IMR-90 (cell line): ENCODE measurements around the gene HSD17B3. TPM values are rescaled to one million over a fixed set of nuclear protein-coding genes. Genes with fewer than 3 reads are reported as not detected.

Experiments
- ATAC-seq: fragments of 200-7000 bp; cut with Tn5 transposase; 2 replicates; pipeline ENCODE4 v1.9.1; 2020; ENCODE audit warnings: low read depth, mild to moderate bottlenecking, moderate library complexity
- BruUV-seq: library from RNA; stranded (reverse); fragments of 400-500 nt; replicated peaks from 2 replicates; lab custom pipeline; 2021; lab: Mats Ljungman, UMichigan
- CTCF ChIA-PET: fragments of 300-600 bp; formaldehyde crosslinking; extraction: SDS; loops from one replicate; lab custom pipeline; 2021; ENCODE audit warnings: antibody characterized with exemption; lab: Yijun Ruan, JAX
- POLR2A ChIA-PET: fragments of 300-600 bp; sonication (Branson Sonifier 250); formaldehyde crosslinking; loops from one replicate; lab custom pipeline; 2022; ENCODE audit warnings: antibody characterized with exemption; ENCODE audit not compliant: unreplicated experiment; lab: Charles Lee
- DNase-seq: peaks from one replicate; pipeline ENCODE4 v3.0.0; 2013
- H2AFZ ChIP-seq: replicated peaks from 2 replicates; pipeline ENCODE3; 2013; ENCODE audit warnings: low read length, mild to moderate bottlenecking; ENCODE audit not compliant: poor library complexity
- H2AK5ac ChIP-seq: 2 replicates; pipeline ENCODE4 v1.6.1; 2013; ENCODE audit warnings: low read depth, low read length, inconsistent platforms
- H2AK9ac ChIP-seq: replicated peaks from 2 replicates; pipeline ENCODE3; 2013; ENCODE audit warnings: mild to moderate bottlenecking, low read depth, low read length, moderate library complexity; ENCODE audit not compliant: poor library complexity
- H2BK120ac ChIP-seq: 2 replicates; pipeline ENCODE4 v1.6.1; 2013; ENCODE audit warnings: low read depth, low read length, inconsistent platforms
- H2BK15ac ChIP-seq: 3 replicates; pipeline ENCODE4 v1.6.1; 2013; ENCODE audit warnings: low read depth, low read length, inconsistent platforms
- H2BK20ac ChIP-seq: 2 replicates; pipeline ENCODE4 v1.6.1; 2013; ENCODE audit warnings: low read depth, mild to moderate bottlenecking, inconsistent platforms, low read length, moderate library complexity
- H2BK5ac ChIP-seq: 2 replicates; pipeline ENCODE4 v1.6.1; 2013; ENCODE audit warnings: mild to moderate bottlenecking, low read depth, low read length, inconsistent platforms; ENCODE audit not compliant: poor library complexity, severe bottlenecking
- H3K14ac ChIP-seq: replicated peaks from 2 replicates; pipeline ENCODE4 v1.6.1; 2013; ENCODE audit warnings: low read depth, low read length, inconsistent platforms
- H3K18ac ChIP-seq: 2 replicates; pipeline ENCODE4 v1.6.1; 2013; ENCODE audit warnings: low read depth, low read length, control low read depth
- H3K23ac ChIP-seq: 2 replicates; pipeline ENCODE4 v1.6.1; 2013; ENCODE audit warnings: low read depth, low read length, inconsistent platforms
- H3K27ac ChIP-seq: 2 replicates; pipeline ENCODE4 v1.5.1; 2013; ENCODE audit warnings: mild to moderate bottlenecking, control low read depth, low read length; ENCODE audit not compliant: insufficient read depth
- H3K27me3 ChIP-seq: 2 replicates; pipeline ENCODE4 v1.6.1; 2013; ENCODE audit warnings: low read length; ENCODE audit not compliant: control insufficient read depth, insufficient read depth
- H3K36me3 ChIP-seq: 2 replicates; pipeline ENCODE4 v1.6.1; 2013; ENCODE audit warnings: low read length, mixed read lengths; ENCODE audit not compliant: control insufficient read depth, insufficient read depth
- H3K4ac ChIP-seq: 2 replicates; pipeline ENCODE4 v1.6.1; 2013; ENCODE audit warnings: low read depth, low read length, inconsistent platforms
- H3K4me1 ChIP-seq: 2 replicates; pipeline ENCODE4 v1.6.1; 2013; ENCODE audit warnings: low read length, mixed read lengths; ENCODE audit not compliant: control insufficient read depth, insufficient read depth
- H3K4me2 ChIP-seq: 2 replicates; pipeline ENCODE4 v1.6.1; 2013; ENCODE audit warnings: low read depth, mild to moderate bottlenecking, control low read depth, low read length, moderate library complexity
- H3K4me3 ChIP-seq: 2 replicates; pipeline ENCODE4 v1.5.1; 2013; ENCODE audit warnings: low read depth, mild to moderate bottlenecking, control low read depth, low read length, moderate library complexity; ENCODE audit not compliant: insufficient read depth
- H3K56ac ChIP-seq: 2 replicates; pipeline ENCODE4 v1.6.1; 2013; ENCODE audit warnings: low read length, inconsistent platforms; ENCODE audit not compliant: insufficient read depth; ENCODE audit errors: extremely low read depth
- H3K79me1 ChIP-seq, 2 experiments: 2 replicates each; pipeline ENCODE4 v1.6.1; 2013; ENCODE audit warnings: low read length in 2 of 2, inconsistent platforms in 1 of 2, low read depth in 1 of 2
- H3K9ac ChIP-seq: 2 replicates; pipeline ENCODE4 v1.6.1; 2013; ENCODE audit warnings: low read depth, low read length, control low read depth
- H3K9me1 ChIP-seq: 2 replicates; pipeline ENCODE4 v1.6.1; 2013; ENCODE audit warnings: low read length, inconsistent platforms; ENCODE audit not compliant: insufficient read depth
- H3K9me3 ChIP-seq: 2 replicates; pipeline ENCODE4 v1.6.1; 2013; ENCODE audit warnings: low read length; ENCODE audit not compliant: control insufficient read depth, insufficient read depth
- H4K20me1 ChIP-seq: 2 replicates; pipeline ENCODE4 v1.6.1; 2013; ENCODE audit warnings: low read length, inconsistent platforms; ENCODE audit not compliant: insufficient read depth
- H4K5ac ChIP-seq: 2 replicates; pipeline ENCODE4 v1.6.1; 2013; ENCODE audit warnings: mild to moderate bottlenecking, low read depth, low read length, control low read depth
- H4K8ac ChIP-seq, 2 experiments: 2 replicates each; pipeline ENCODE4 v1.6.1; 2013; ENCODE audit warnings: low read depth in 2 of 2, low read length in 2 of 2, control low read depth in 1 of 2, inconsistent platforms in 1 of 2
- H4K91ac ChIP-seq: 2 replicates; pipeline ENCODE4 v1.6.1; 2013; ENCODE audit warnings: low read depth, low read length, inconsistent platforms; ENCODE audit not compliant: insufficient read depth
- BHLHE40 ChIP-seq: fragments of 150-350 bp; IDR thresholded peaks from 2 replicates; pipeline ENCODE4 v1.6.1; 2016; ENCODE audit warnings: mild to moderate bottlenecking, low read depth, low read length
- CEBPB ChIP-seq: IDR thresholded peaks from 2 replicates; pipeline ENCODE4 v1.6.1; 2012; ENCODE audit warnings: low read depth, low read length, improper control_type of control experiment
- CHD1 ChIP-seq: IDR thresholded peaks from 2 replicates; pipeline ENCODE4 v1.6.1; 2012; ENCODE audit warnings: low read depth, low read length, improper control_type of control experiment
- ELK1 ChIP-seq: fragments of 150-350 bp; IDR thresholded peaks from 2 replicates; pipeline ENCODE4 v1.6.1; 2016; ENCODE audit warnings: low read depth, mild to moderate bottlenecking, low read length, moderate library complexity, borderline replicate concordance
- FOS ChIP-seq: fragments of 150-350 bp; IDR thresholded peaks from 2 replicates; pipeline ENCODE4 v1.6.1; 2016; ENCODE audit warnings: low read depth, low read length
- MAFK ChIP-seq: IDR thresholded peaks from 2 replicates; pipeline ENCODE4 v1.6.1; 2012; ENCODE audit warnings: low read depth, low read length, improper control_type of control experiment
- MAZ ChIP-seq: IDR thresholded peaks from 2 replicates; pipeline ENCODE4 v1.6.1; 2012; ENCODE audit warnings: low read depth, mild to moderate bottlenecking, low read length, improper control_type of control experiment, moderate library complexity, borderline replicate concordance
- MXI1 ChIP-seq: IDR thresholded peaks from 2 replicates; pipeline ENCODE4 v1.6.1; 2012; ENCODE audit warnings: low read depth, mild to moderate bottlenecking, low read length, moderate library complexity, borderline replicate concordance
- NFE2L2 ChIP-seq: fragments of 150-350 bp; IDR thresholded peaks from 2 replicates; pipeline ENCODE4 v1.6.1; 2016; ENCODE audit warnings: low read depth, mild to moderate bottlenecking, low read length
- POLR2A ChIP-seq: IDR thresholded peaks from 2 replicates; pipeline ENCODE4 v1.6.1; 2012; ENCODE audit warnings: mild to moderate bottlenecking, low read depth, low read length
- RAD21 ChIP-seq: IDR thresholded peaks from 2 replicates; pipeline ENCODE4 v1.6.1; 2012; ENCODE audit warnings: low read length, improper control_type of control experiment
- RCOR1 ChIP-seq: IDR thresholded peaks from 2 replicates; pipeline ENCODE4 v1.6.1; 2012; ENCODE audit warnings: mild to moderate bottlenecking, low read length, improper control_type of control experiment; ENCODE audit not compliant: insufficient replicate concordance
- RFX5 ChIP-seq: IDR thresholded peaks from 2 replicates; pipeline ENCODE4 v1.8.0; 2012; ENCODE audit warnings: low read depth, mild to moderate bottlenecking, low read length, moderate library complexity
- SMC3 ChIP-seq: fragments of 150-350 bp; IDR thresholded peaks from 2 replicates; pipeline ENCODE4 v1.6.1; 2016; ENCODE audit warnings: low read depth, mild to moderate bottlenecking, antibody characterized with exemption, low read length, moderate library complexity
- WGBS, 2 experiments: methylation state at CpG; one replicate each; pipeline versions ENCODE4 v1.1.5 to v1.1.7; 2013; ENCODE audit warnings: missing lambda C conversion rate in 2 of 2; ENCODE audit not compliant: insufficient read length in 1 of 2; ENCODE audit errors: extremely low coverage in 2 of 2; 5-methylcytosine and 5-hydroxymethylcytosine counted together
- dilution Hi-C: fragments of 300-500 bp; cut with HindIII; formaldehyde crosslinking; loops from one replicate; pipeline ENCODE4 v1.14.3; 2018; ENCODE audit warnings: low sequenced_read_pairs; ENCODE audit not compliant: unreplicated experiment
- in situ Hi-C: fragments of 300-500 bp; cut with MboI; formaldehyde crosslinking; loops from 3 replicates; pipeline ENCODE4 v1.14.3; 2019; ENCODE audit warnings: low sequenced_read_pairs, inconsistent platforms, mixed read lengths
- intact Hi-C: fragments of 100-400 bp; cut with micrococcal nuclease; formaldehyde crosslinking; loops from 2 replicates; pipeline ENCODE4 v1.10.0; 2022
- polyA plus RNA-seq, 3 experiments: library from polyadenylated mRNA; depleted of rRNA; stranded (reverse); fragments of >200 nt; gene quantifications; 2 replicates each; pipeline ENCODE4 v1.2.3, GENCODE V29; 2012; ENCODE audit warnings: low replicate concordance in 1 of 3
- total RNA-seq: library from RNA; depleted of rRNA; stranded (reverse); fragments of >200 nt; gene quantifications from 2 replicates; pipeline ENCODE4 v1.2.3, GENCODE V29; 2012
- TF ChIP-seq, protein P1 (sequence below): conservative IDR thresholded peaks from 2 replicates; pipeline ENCODE4 v1.5.1; 2012; ENCODE audit warnings: mild to moderate bottlenecking, low read depth, low read length, improper control_type of control experiment
- TF ChIP-seq, protein P2 (sequence below): fragments of 150-350 bp; IDR thresholded peaks from 2 replicates; pipeline ENCODE4 v1.6.1; 2017; ENCODE audit warnings: mild to moderate bottlenecking, antibody characterized with exemption, low read length, low read depth

Gene HSD17B3
- total and polyA plus RNA-seq, 2 of the 4 experiments (the other 2 are of a cell fraction): 0.18 TPM; not detected in 1

DNA sequence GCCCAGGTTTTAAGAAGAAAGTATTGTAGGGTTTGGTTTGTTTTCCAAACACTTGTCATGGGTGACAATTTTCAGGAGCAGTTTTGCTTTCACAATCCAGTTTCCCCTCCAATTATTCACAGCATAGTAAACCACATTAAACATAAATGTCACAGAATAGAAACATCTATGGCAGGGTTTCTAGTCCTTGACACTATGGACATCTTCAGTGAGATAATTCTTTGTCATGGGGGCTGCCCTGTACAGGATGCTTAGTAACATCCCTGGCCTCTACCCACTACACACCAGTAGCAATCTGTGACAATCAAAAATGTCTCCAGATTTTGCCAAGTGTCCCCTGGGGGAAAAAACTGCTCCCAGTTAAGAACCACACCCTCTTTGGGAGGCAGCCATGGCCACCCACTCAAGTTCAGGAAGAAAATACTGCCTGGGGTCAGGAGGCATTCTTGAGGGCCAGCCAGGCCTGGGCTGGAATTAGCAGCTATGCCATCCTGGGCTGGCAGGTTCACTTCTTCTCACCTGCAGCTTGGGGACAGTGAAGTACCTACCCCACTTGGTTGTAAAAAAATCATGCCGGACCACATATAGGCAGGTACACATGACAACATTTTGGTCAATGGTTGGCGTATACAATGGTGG is 116.3 kb downstream of the HSD17B3 start:
- ChIA-PET POLR2A (no interaction called here), CTCF (no interaction called here)
- no peak overlapping the region for H2BK5ac ChIP-seq
- no peak overlapping the region for H3K18ac ChIP-seq
- dilution Hi-C loops (no loop called here), in situ Hi-C loops (no loop called here), intact Hi-C loops (no loop called here)
- DNase-seq (no peak), ATAC-seq (no peak)
- WGBS, 2 experiments: no CpG with 5 or more reads among the region's 2 CpGs
- H2AK9ac ChIP-seq: no peak overlapping the region
- BruUV-seq: no TSS peak
- H4K8ac ChIP-seq: no peak overlapping the region
- no peak overlapping the region for H4K5ac ChIP-seq
- H3K4ac ChIP-seq: no peak overlapping the region
- no peak overlapping the region for H4K91ac ChIP-seq
- H2BK120ac ChIP-seq: no peak overlapping the region
- H2AK5ac ChIP-seq: no peak overlapping the region
- H3K4me1 ChIP-seq: no peaks in the 10 kb centered on the region
- H3K4me2 ChIP-seq: no peak overlapping the region
- no peak overlapping the region for H2BK15ac ChIP-seq
- no peak overlapping the region for H3K23ac ChIP-seq
- no peak overlapping the region for H2BK20ac ChIP-seq
- no peak overlapping the region for H3K27ac ChIP-seq
- H3K9me3 ChIP-seq: peaks cover 14% of the 10 kb centered on the region
- H3K14ac ChIP-seq: no peak overlapping the region
- H4K20me1 ChIP-seq: no peaks in the 10 kb centered on the region
- peaks cover 32% of the 10 kb centered on the region for H3K27me3 ChIP-seq
- H3K9me1 ChIP-seq: no peaks in the 10 kb centered on the region
- no peaks in the 10 kb centered on the region for H3K79me1 ChIP-seq
- H2AFZ ChIP-seq: no peak overlapping the region
- H3K56ac ChIP-seq: no peak overlapping the region
- no peaks in the 10 kb centered on the region for H3K36me3 ChIP-seq
- no peak overlapping the region for H3K4me3 ChIP-seq
- no peak overlapping the region for H3K9ac ChIP-seq
- TF ChIP-seq FOS (no peak), POLR2A (no peak), MXI1 (no peak), RFX5 (no peak), CEBPB (no peak), RAD21 (no peak), BHLHE40 (no peak), ELK1 (no peak), CHD1 (no peak), NFE2L2 (no peak), SMC3 (no peak), RCOR1 (no peak), MAZ (no peak), MAFK (no peak)
- TF ChIP-seq, protein P1, sequence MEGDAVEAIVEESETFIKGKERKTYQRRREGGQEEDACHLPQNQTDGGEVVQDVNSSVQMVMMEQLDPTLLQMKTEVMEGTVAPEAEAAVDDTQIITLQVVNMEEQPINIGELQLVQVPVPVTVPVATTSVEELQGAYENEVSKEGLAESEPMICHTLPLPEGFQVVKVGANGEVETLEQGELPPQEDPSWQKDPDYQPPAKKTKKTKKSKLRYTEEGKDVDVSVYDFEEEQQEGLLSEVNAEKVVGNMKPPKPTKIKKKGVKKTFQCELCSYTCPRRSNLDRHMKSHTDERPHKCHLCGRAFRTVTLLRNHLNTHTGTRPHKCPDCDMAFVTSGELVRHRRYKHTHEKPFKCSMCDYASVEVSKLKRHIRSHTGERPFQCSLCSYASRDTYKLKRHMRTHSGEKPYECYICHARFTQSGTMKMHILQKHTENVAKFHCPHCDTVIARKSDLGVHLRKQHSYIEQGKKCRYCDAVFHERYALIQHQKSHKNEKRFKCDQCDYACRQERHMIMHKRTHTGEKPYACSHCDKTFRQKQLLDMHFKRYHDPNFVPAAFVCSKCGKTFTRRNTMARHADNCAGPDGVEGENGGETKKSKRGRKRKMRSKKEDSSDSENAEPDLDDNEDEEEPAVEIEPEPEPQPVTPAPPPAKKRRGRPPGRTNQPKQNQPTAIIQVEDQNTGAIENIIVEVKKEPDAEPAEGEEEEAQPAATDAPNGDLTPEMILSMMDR: no peak
- TF ChIP-seq, protein P2, sequence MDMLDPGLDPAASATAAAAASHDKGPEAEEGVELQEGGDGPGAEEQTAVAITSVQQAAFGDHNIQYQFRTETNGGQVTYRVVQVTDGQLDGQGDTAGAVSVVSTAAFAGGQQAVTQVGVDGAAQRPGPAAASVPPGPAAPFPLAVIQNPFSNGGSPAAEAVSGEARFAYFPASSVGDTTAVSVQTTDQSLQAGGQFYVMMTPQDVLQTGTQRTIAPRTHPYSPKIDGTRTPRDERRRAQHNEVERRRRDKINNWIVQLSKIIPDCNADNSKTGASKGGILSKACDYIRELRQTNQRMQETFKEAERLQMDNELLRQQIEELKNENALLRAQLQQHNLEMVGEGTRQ: no peak
